Stimulated activated effector memory CD8-positive, alpha-beta T cell treated with anti-CD3 and anti-CD28 coated beads, Interleukin-12 subunit alpha, Interleukin-12 subunit beta, amount 100 ng/mL, for 72 hours (primary cell): Measurements from ENCODE around the gene LRRC51.
A peak's percentile ranks its signal among the peaks of the same experiment; 100 is the strongest.

Experiments
- ATAC-seq: fragments of 150-1000 bp; cut with Tn5 transposase; 2 replicates; pipeline ENCODE4 v1.10.0; 2021
- DNase-seq, 2 donors: peaks; one replicate each; pipeline ENCODE4 v3.0.0; 2021 to 2022; ENCODE audit warnings: low spot score in 2 of 2
- H3K27ac Mint-ChIP-seq: one replicate; pipeline ENCODE4 v1.8.0; 2022; ENCODE audit warnings: mild to moderate bottlenecking, mixed read lengths
- H3K36me3 Mint-ChIP-seq: one replicate; pipeline ENCODE4 v1.8.0; 2022; ENCODE audit warnings: mild to moderate bottlenecking, mixed read lengths
- H3K4me1 Mint-ChIP-seq: one replicate; pipeline ENCODE4 v1.8.0; 2022; ENCODE audit warnings: mixed read lengths
- H3K4me3 Mint-ChIP-seq: one replicate; pipeline ENCODE4 v1.8.0; 2022; ENCODE audit warnings: mild to moderate bottlenecking, mixed read lengths
- H3K9me3 Mint-ChIP-seq: one replicate; pipeline ENCODE4 v1.8.0; 2022; ENCODE audit warnings: mixed read lengths

The LRRC51 gene

GRCh38 chr11:72084965-72085364, 4.3 kb downstream of the LRRC51 start:
- H3K27ac Mint-ChIP-seq, result no peak overlapping the region
- no peak overlapping the region for H3K4me3 Mint-ChIP-seq
- no peaks in the 10 kb centered on the region for H3K9me3 Mint-ChIP-seq
- DNase-seq (no peak), ATAC-seq (no peak)
- H3K36me3 Mint-ChIP-seq, result peaks cover 11% of the 10 kb centered on the region
- peaks cover 36% of the 10 kb centered on the region for H3K4me1 Mint-ChIP-seq

- ATAC-seq, result peak; percentile 65
- Mint-ChIP-seq H3K9me3 (no peaks in the 10 kb centered on the region), H3K36me3 (peaks cover 2% of the 10 kb centered on the region), H3K4me3 (peak overlapping the region; percentile 14), H3K4me1 (peaks cover 28% of the 10 kb centered on the region), H3K27ac (peak overlapping the region; percentile 78)
- no peak for DNase-seq
These were observed 5.1 kb downstream of the LRRC51 start for GRCh38 chr11:72085621-72086351.

- Mint-ChIP-seq H3K27ac (peak overlapping the region; percentile 8), H3K36me3 (peaks cover 6% of the 10 kb centered on the region), H3K9me3 (no peaks in the 10 kb centered on the region), H3K4me3 (no peak overlapping the region), H3K4me1 (peaks cover 20% of the 10 kb centered on the region)
- no peak for DNase-seq
- ATAC-seq, result peak; percentile 58
These were observed 7.6 kb downstream of the LRRC51 start for GRCh38 chr11:72088076-72088808.

- peak; percentile 35 to 75 for DNase-seq
- Mint-ChIP-seq H3K4me3 (no peak overlapping the region), H3K4me1 (peaks cover 11% of the 10 kb centered on the region), H3K27ac (peak overlapping the region; percentile 70), H3K9me3 (no peaks in the 10 kb centered on the region), H3K36me3 (peaks cover 22% of the 10 kb centered on the region)
- ATAC-seq, result peak; percentile 82
These were observed 10.6 kb downstream of the LRRC51 start for GRCh38 chr11:72091292-72091691.

GRCh38 chr11:72098741-72099140, 18.1 kb downstream of the LRRC51 start:
- DNase-seq (no peak), ATAC-seq (no peak)
- Mint-ChIP-seq H3K27ac (peak overlapping the region; percentile 95), H3K4me1 (peaks cover 30% of the 10 kb centered on the region), H3K36me3 (peaks cover 50% of the 10 kb centered on the region), H3K4me3 (no peak overlapping the region), H3K9me3 (no peaks in the 10 kb centered on the region)

- Mint-ChIP-seq H3K36me3 (peaks cover 49% of the 10 kb centered on the region), H3K27ac (peak overlapping the region; percentile 95), H3K4me1 (peaks cover 38% of the 10 kb centered on the region), H3K4me3 (no peak overlapping the region), H3K9me3 (no peaks in the 10 kb centered on the region)
- ATAC-seq (no peak), DNase-seq (no peak)
These were observed 19.4 kb downstream of the LRRC51 start for GRCh38 chr11:72100009-72100408.

- DNase-seq (no peak), ATAC-seq (no peak)
- H3K9me3 Mint-ChIP-seq, result no peaks in the 10 kb centered on the region
- no peak overlapping the region for H3K4me3 Mint-ChIP-seq
- H3K36me3 Mint-ChIP-seq, result peaks cover 44% of the 10 kb centered on the region
- peaks cover 38% of the 10 kb centered on the region for H3K4me1 Mint-ChIP-seq
- H3K27ac Mint-ChIP-seq, result peak overlapping the region; percentile 95
These were observed 19.8 kb downstream of the LRRC51 start for GRCh38 chr11:72100462-72100861.

- H3K9me3 Mint-ChIP-seq, result no peaks in the 10 kb centered on the region
- peak overlapping the region; percentile 95 for H3K27ac Mint-ChIP-seq
- DNase-seq, result no peak
- ATAC-seq, result no peak
- peaks cover 33% of the 10 kb centered on the region for H3K36me3 Mint-ChIP-seq
- peaks cover 38% of the 10 kb centered on the region for H3K4me1 Mint-ChIP-seq
- peak overlapping the region; percentile 84 for H3K4me3 Mint-ChIP-seq
These were observed 21.5 kb downstream of the LRRC51 start for GRCh38 chr11:72102162-72102561.

- DNase-seq (no peak), ATAC-seq (peak; percentile 33)
- Mint-ChIP-seq H3K27ac (peak overlapping the region; percentile 95), H3K36me3 (peaks cover 29% of the 10 kb centered on the region), H3K4me3 (peak overlapping the region; percentile 84), H3K9me3 (no peaks in the 10 kb centered on the region), H3K4me1 (peaks cover 38% of the 10 kb centered on the region)
These were observed 21.9 kb downstream of the LRRC51 start for GRCh38 chr11:72102631-72102945.

GRCh38 chr11:72102946-72103753, 22.5 kb downstream of the LRRC51 start, which contains the start of gene LAMTOR1:
TSS of gene LAMTOR1 (minus strand) at chr11:72103297. CDS start at chr11:72103224, 73 bp downstream.
- Mint-ChIP-seq H3K27ac (peak within 1 kb of the TSS; percentile 95), H3K9me3 (no peaks in the 10 kb centered on the region), H3K4me3 (peak within 1 kb of the TSS; percentile 84), H3K36me3 (peaks cover 23% of the 10 kb centered on the region), H3K4me1 (peaks cover 38% of the 10 kb centered on the region)
- DNase-seq (peak; percentile 88 to 99), ATAC-seq (peak; percentile 96)

GRCh38 chr11:72103754-72104167, 23.1 kb downstream of the LRRC51 start:
- peaks cover 38% of the 10 kb centered on the region for H3K4me1 Mint-ChIP-seq

GRCh38 chr11:72105888-72106287, 25.2 kb downstream of the LRRC51 start, which contains the start of gene TOMT:
TSS of gene TOMT (plus strand) at chr11:72105924. CDS start at chr11:72105952, 28 bp downstream.
- DNase-seq (no peak), ATAC-seq (no peak)
- Mint-ChIP-seq H3K36me3 (peaks cover 14% of the 10 kb centered on the region), H3K4me3 (no peak within 1 kb of the TSS), H3K9me3 (no peaks in the 10 kb centered on the region), H3K27ac (peak within 1 kb of the TSS; percentile 95), H3K4me1 (peaks cover 33% of the 10 kb centered on the region)

More at GRCh38 chr11:72103754-72104167, 23.1 kb downstream of the LRRC51 start:
- DNase-seq (no peak), ATAC-seq (no peak)
- Mint-ChIP-seq H3K27ac (peak overlapping the region; percentile 95), H3K4me3 (peak overlapping the region; percentile 84), H3K9me3 (no peaks in the 10 kb centered on the region), H3K36me3 (peaks cover 19% of the 10 kb centered on the region)

- ATAC-seq (peak; percentile 0), DNase-seq (no peak)
- Mint-ChIP-seq H3K9me3 (no peaks in the 10 kb centered on the region), H3K4me1 (peaks cover 20% of the 10 kb centered on the region), H3K36me3 (peaks cover 14% of the 10 kb centered on the region), H3K4me3 (peak overlapping the region; percentile 85), H3K27ac (peak overlapping the region; percentile 98)
These were observed 30.9 kb downstream of the LRRC51 start for GRCh38 chr11:72111300-72112142.

- H3K4me1 Mint-ChIP-seq, result peaks cover 20% of the 10 kb centered on the region
- H3K27ac Mint-ChIP-seq, result peak within 1 kb of the TSS; percentile 98
These were observed 31.7 kb downstream of the LRRC51 start, which contains the start of gene ANAPC15 for GRCh38 chr11:72112143-72112977. TSS of gene ANAPC15 (minus strand) at chr11:72112695. CDS start at chr11:72111276, 1,419 bp downstream.

More at GRCh38 chr11:72112143-72112977, 31.7 kb downstream of the LRRC51 start, which contains the start of gene ANAPC15:
- Mint-ChIP-seq H3K4me3 (peak within 1 kb of the TSS; percentile 85), H3K36me3 (peaks cover 14% of the 10 kb centered on the region), H3K9me3 (no peaks in the 10 kb centered on the region)
- DNase-seq, result peak; percentile 91 to 99
- ATAC-seq, result peak; percentile 93
